ES-I3 (cell line): ENCODE results near the gene ORAI2.

Source experiments
- H3K36me3 ChIP-seq: 2 replicates; pipeline ENCODE4 v1.6.1; 2013; ENCODE audit warnings: mild to moderate bottlenecking, low read length, control low read depth, moderate library complexity; ENCODE audit not compliant: insufficient read depth
- H3K4me1 ChIP-seq: 2 replicates; pipeline ENCODE4 v1.6.1; 2013; ENCODE audit warnings: mild to moderate bottlenecking, control low read depth, low read length; ENCODE audit not compliant: insufficient read depth
- H3K9ac ChIP-seq: 2 replicates; pipeline ENCODE4 v1.6.1; 2013; ENCODE audit warnings: low read depth, mild to moderate bottlenecking, low read length, moderate library complexity
- H3K9me3 ChIP-seq: 2 replicates; pipeline ENCODE4 v1.6.1; 2013; ENCODE audit warnings: mild to moderate bottlenecking, low read length, moderate library complexity; ENCODE audit not compliant: control insufficient read depth, insufficient read depth

The ORAI2 gene

GRCh38 chr7:102425639-102426267 lies 7.6 kb upstream of the ORAI2 start:
- H3K4me1 ChIP-seq: peaks cover 24% of the 10 kb centered on the region
- H3K9me3 ChIP-seq: no peaks in the 10 kb centered on the region
- H3K36me3 ChIP-seq: no peaks in the 10 kb centered on the region
- no peak overlapping the region for H3K9ac ChIP-seq

GRCh38 chr7:102426268-102427018 lies 6.9 kb upstream of the ORAI2 start:
- H3K36me3 ChIP-seq: no peaks in the 10 kb centered on the region
- peaks cover 27% of the 10 kb centered on the region for H3K4me1 ChIP-seq
- H3K9me3 ChIP-seq: no peaks in the 10 kb centered on the region
- H3K9ac ChIP-seq: no peak overlapping the region

- Histone ChIP-seq H3K36me3 (no peaks in the 10 kb centered on the region), H3K9me3 (no peaks in the 10 kb centered on the region), H3K4me1 (peaks cover 33% of the 10 kb centered on the region), H3K9ac (no peak overlapping the region)
Measured at GRCh38 chr7:102427019-102427405, 6.4 kb upstream of the ORAI2 start.

- no peaks in the 10 kb centered on the region for H3K9me3 ChIP-seq
- H3K4me1 ChIP-seq: peaks cover 34% of the 10 kb centered on the region
- H3K9ac ChIP-seq: no peak overlapping the region
- no peaks in the 10 kb centered on the region for H3K36me3 ChIP-seq
Measured at GRCh38 chr7:102429141-102429899, 4.1 kb upstream of the ORAI2 start.

- Histone ChIP-seq H3K9ac (0 out of 2 replicates have a peak overlapping the region, but pooled peaks have one; percentile 2), H3K36me3 (no peaks in the 10 kb centered on the region), H3K9me3 (no peaks in the 10 kb centered on the region), H3K4me1 (peaks cover 22% of the 10 kb centered on the region)
Measured at GRCh38 chr7:102431617-102432298, 1.6 kb upstream of the ORAI2 start.

- Histone ChIP-seq H3K4me1 (peaks cover 22% of the 10 kb centered on the region), H3K9me3 (no peaks in the 10 kb centered on the region), H3K9ac (peak overlapping the region; percentile 75), H3K36me3 (no peaks in the 10 kb centered on the region)
Measured at GRCh38 chr7:102432442-102433218, 745 bp upstream of the ORAI2 start.

- Histone ChIP-seq H3K36me3 (no peaks in the 10 kb centered on the region), H3K4me1 (peaks cover 22% of the 10 kb centered on the region), H3K9me3 (no peaks in the 10 kb centered on the region), H3K9ac (peak overlapping the region; percentile 75)
Measured at GRCh38 chr7:102434039-102434486, 688 bp downstream of the ORAI2 start.

- H3K9ac ChIP-seq: no peak overlapping the region
- H3K36me3 ChIP-seq: no peaks in the 10 kb centered on the region
- H3K4me1 ChIP-seq: peaks cover 22% of the 10 kb centered on the region
- H3K9me3 ChIP-seq: no peaks in the 10 kb centered on the region
Measured at GRCh38 chr7:102436118-102436517, 2.7 kb downstream of the ORAI2 start.

GRCh38 chr7:102439963-102440795 lies 6.8 kb downstream of the ORAI2 start:
- Histone ChIP-seq H3K9ac (no peak overlapping the region), H3K36me3 (peaks cover 3% of the 10 kb centered on the region; the same call in 1 of the 2 replicates), H3K4me1 (peaks cover 4% of the 10 kb centered on the region; the same call in 1 of the 2 replicates), H3K9me3 (no peaks in the 10 kb centered on the region)

- H3K36me3 ChIP-seq: peaks cover 3% of the 10 kb centered on the region; the same call in 1 of the 2 replicates
- no peaks in the 10 kb centered on the region for H3K9me3 ChIP-seq
- peaks cover 11% of the 10 kb centered on the region; the same call in 1 of the 2 replicates for H3K4me1 ChIP-seq
- no peak overlapping the region for H3K9ac ChIP-seq
Measured at GRCh38 chr7:102444961-102445673, 11.7 kb downstream of the ORAI2 start.

- H3K4me1 ChIP-seq: peaks cover 8% of the 10 kb centered on the region; the same call in 1 of the 2 replicates
- peaks cover 3% of the 10 kb centered on the region; the same call in 1 of the 2 replicates for H3K36me3 ChIP-seq
- no peak overlapping the region for H3K9ac ChIP-seq
- no peaks in the 10 kb centered on the region for H3K9me3 ChIP-seq
Measured at GRCh38 chr7:102445674-102446071, 12.3 kb downstream of the ORAI2 start.

GRCh38 chr7:102446387-102447156 lies 13.2 kb downstream of the ORAI2 start:
- Histone ChIP-seq H3K36me3 (peaks cover 3% of the 10 kb centered on the region; the same call in 1 of the 2 replicates), H3K9me3 (no peaks in the 10 kb centered on the region), H3K4me1 (peaks cover 10% of the 10 kb centered on the region; the same call in 1 of the 2 replicates), H3K9ac (no peak overlapping the region)
